Keratinocyte (primary cell): ENCODE data around the gene CHST1. TPM values are rescaled to one million over a fixed set of nuclear protein-coding genes. Genes with fewer than 3 reads are reported as not detected.
A peak's percentile ranks its signal among the peaks of the same experiment; 100 is the strongest.

Experiments used
- DNase-seq: peaks from one replicate; pipeline ENCODE4 v3.0.0-alpha.2; 2011; ENCODE audit warnings: low read depth, missing footprints, low spot score
- FAIRE-seq: peaks from 2 replicates; lab custom pipeline; 2011; peaks lifted over from hg19 to GRCh38; lab: Jason Lieb, UNC
- H2AFZ ChIP-seq: 2 replicates; pipeline ENCODE4 v1.6.0; 2012; ENCODE audit warnings: low read length, control low read depth, inconsistent platforms; ENCODE audit not compliant: control insufficient read depth
- H3K27ac ChIP-seq: 2 replicates; pipeline ENCODE4 v1.5.1; 2011; ENCODE audit warnings: low read length; ENCODE audit not compliant: control insufficient read depth, insufficient read depth
- H3K27me3 ChIP-seq: 3 replicates; pipeline ENCODE4 v1.6.0; 2011; ENCODE audit warnings: low read length; ENCODE audit not compliant: control insufficient read depth, insufficient read depth; ENCODE audit errors: extremely low read depth
- H3K36me3 ChIP-seq, 2 experiments: 2 replicates in 1 of 2; 3 replicates in 1 of 2; pipeline ENCODE4 v1.5.1; 2011; ENCODE audit warnings: low read length in 2 of 2, mild to moderate bottlenecking in 1 of 2; ENCODE audit not compliant: control insufficient read depth in 2 of 2, insufficient read depth in 2 of 2; ENCODE audit errors: extremely low read depth in 1 of 2
- H3K4me1 ChIP-seq: 3 replicates; pipeline ENCODE4 v1.5.1; 2011; ENCODE audit warnings: low read length; ENCODE audit not compliant: control insufficient read depth, insufficient read depth; ENCODE audit errors: extremely low read depth
- H3K4me2 ChIP-seq: 3 replicates; pipeline ENCODE4 v1.6.0; 2011; ENCODE audit warnings: low read depth, low read length; ENCODE audit not compliant: control insufficient read depth, insufficient read depth; ENCODE audit errors: extremely low read depth
- H3K4me3 ChIP-seq, 3 experiments: fragments of 200-600 bp in 1 of 3; sonication (generic) in 1 of 3; 2 replicates in 2 of 3; 3 replicates in 1 of 3; pipeline ENCODE4 v1.5.1; 2011 to 2016; ENCODE audit warnings: low read length in 3 of 3, mild to moderate bottlenecking in 3 of 3, control low read depth in 2 of 3, inconsistent platforms in 1 of 3, low read depth in 1 of 3, mixed read lengths in 1 of 3, mixed run types in 1 of 3, moderate library complexity in 1 of 3; ENCODE audit not compliant: control insufficient read depth in 2 of 3, insufficient read depth in 2 of 3; ENCODE audit errors: extremely low read depth in 1 of 3
- H3K79me2 ChIP-seq: 2 replicates; pipeline ENCODE4 v1.6.0; 2012; ENCODE audit warnings: low read length; ENCODE audit not compliant: control insufficient read depth, insufficient read depth
- H3K9ac ChIP-seq: 3 replicates; pipeline ENCODE4 v1.6.0; 2011; ENCODE audit warnings: low read length; ENCODE audit not compliant: control insufficient read depth, insufficient read depth; ENCODE audit errors: extremely low read depth
- H3K9me1 ChIP-seq: 3 replicates; pipeline ENCODE4 v1.6.0; 2011; ENCODE audit warnings: low read length; ENCODE audit not compliant: control insufficient read depth, insufficient read depth; ENCODE audit errors: extremely low read depth
- H3K9me3 ChIP-seq: 2 replicates; pipeline ENCODE4 v1.5.1; 2012; ENCODE audit warnings: low read depth, low read length; ENCODE audit not compliant: control insufficient read depth
- H4K20me1 ChIP-seq: 3 replicates; pipeline ENCODE4 v1.6.0; 2011; ENCODE audit warnings: low read length; ENCODE audit not compliant: control insufficient read depth, insufficient read depth; ENCODE audit errors: extremely low read depth
- CTCF ChIP-seq, 3 experiments: IDR thresholded peaks in 1 of 3; conservative IDR thresholded peaks in 1 of 3; optimal IDR thresholded peaks in 1 of 3; 2 replicates in 2 of 3; 3 replicates in 1 of 3; pipeline versions ENCODE3 to v1.5.1; 2011; ENCODE audit warnings: low read length in 3 of 3, mild to moderate bottlenecking in 3 of 3, moderate library complexity in 2 of 3, control low read depth in 1 of 3, inconsistent platforms in 1 of 3; ENCODE audit not compliant: insufficient read depth in 2 of 3; ENCODE audit errors: extremely low read depth in 1 of 3
- EZH2 ChIP-seq: IDR thresholded peaks from one replicate; pipeline ENCODE4 v1.6.1; 2012; ENCODE audit warnings: inconsistent platforms, mild to moderate bottlenecking, low read length, moderate library complexity
- dilution Hi-C: fragments of 300-500 bp; cut with MboI; formaldehyde crosslinking; loops from one replicate; pipeline ENCODE4 v1.7.0; 2020; ENCODE audit warnings: low sequenced_read_pairs; ENCODE audit not compliant: extremely low pct_ligation_motif_present
- polyA plus RNA-seq, 5 experiments: library from polyadenylated mRNA; depleted of rRNA in 3 of 5; stranded (reverse) in 3 of 5; stranded (forward) in 1 of 5; unstranded in 1 of 5; fragments of >200 nt; gene quantifications; 1 replicate in 1 of 5; 2 replicates in 3 of 5; 3 replicates in 1 of 5; pipeline versions ENCODE4 v1.2.1 to v1.2.3, GENCODE V29; 2011 to 2012; ENCODE audit warnings: missing spikeins in 2 of 5, low read depth in 1 of 5, low replicate concordance in 1 of 5

The CHST1 gene
- polyA plus RNA-seq, 1 donor (not counting 4 experiments of a cell fraction or from before 2014, with no cell fraction given), result not detected

- Histone ChIP-seq H3K4me1 (no peaks in the 10 kb centered on the region), H3K4me2 (no peak overlapping the region), H3K27ac (no peak overlapping the region), H3K36me3 (no peaks in the 10 kb centered on the region), H3K9me3 (no peaks in the 10 kb centered on the region), H3K27me3 (peaks cover 47% of the 10 kb centered on the region), H3K79me2 (no peaks in the 10 kb centered on the region), H4K20me1 (no peaks in the 10 kb centered on the region), H2AFZ (no peak overlapping the region), H3K4me3 (no peak overlapping the region), H3K9ac (no peak overlapping the region), H3K9me1 (no peaks in the 10 kb centered on the region)
- FAIRE-seq, result no peak
- no peak for DNase-seq
- TF ChIP-seq CTCF (optimal IDR thresholded peaks at IDR 0.05 in 1 of 3, IDR thresholded peaks at IDR 0.05 in 1 of 3, conservative IDR thresholded peaks at IDR 0.05 in 1 of 3; ENCODE audit: extremely low read depth in 1 of 3, insufficient read depth in 2 of 3, low read length in 3 of 3) (no peak), EZH2 (no peak)
- dilution Hi-C loops, result no loop called here
These were observed 2.7 kb upstream of the CHST1 start for GRCh38 chr11:45667929-45668680.

GRCh38 chr11:45666648-45667642 is 1.5 kb upstream of the CHST1 start:
- TF ChIP-seq EZH2 (peak; percentile 9), CTCF (optimal IDR thresholded peaks at IDR 0.05 in 1 of 3, IDR thresholded peaks at IDR 0.05 in 1 of 3, conservative IDR thresholded peaks at IDR 0.05 in 1 of 3; ENCODE audit: extremely low read depth in 1 of 3, insufficient read depth in 2 of 3, low read length in 3 of 3) (no peak)
- dilution Hi-C loops, result no loop called here
- Histone ChIP-seq H3K9me1 (no peaks in the 10 kb centered on the region), H3K79me2 (no peaks in the 10 kb centered on the region), H2AFZ (no peak overlapping the region), H3K4me2 (no peak overlapping the region), H3K27me3 (peaks cover 58% of the 10 kb centered on the region), H3K27ac (no peak overlapping the region), H3K9ac (no peak overlapping the region), H3K4me1 (no peaks in the 10 kb centered on the region), H4K20me1 (no peaks in the 10 kb centered on the region), H3K4me3 (no peak overlapping the region), H3K9me3 (no peaks in the 10 kb centered on the region), H3K36me3 (no peaks in the 10 kb centered on the region)
- no peak for DNase-seq
- no peak for FAIRE-seq
